Tongue (tissue), 2 donors: ENCODE results near the gene COASY. TPM values are rescaled to one million over a fixed set of nuclear protein-coding genes. Genes with fewer than 3 reads are reported as not detected.
A peak's percentile ranks its signal among the peaks of the same experiment; 100 is the strongest.
"Not testable (repeated sequence)": the region's sequence is repeated elsewhere in the genome, so short reads cannot be mapped to it uniquely, and the experiment has no call there.

Experiments used
- DNase-seq: peaks from one replicate; pipeline ENCODE4 v3.0.0-alpha.2; 2015
- total RNA-seq: library from RNA; depleted of rRNA; stranded (reverse); fragments of >200 nt; gene quantifications from one replicate; pipeline ENCODE4 v1.2.3, GENCODE V29; 2014

COASY gene
- total RNA-seq, 1 donor from 2014 or later = 20.4 TPM

GRCh38 chr17:42531455-42532354, 30.2 kb upstream of the COASY start:
- peak; percentile 71 for DNase-seq

DNA sequence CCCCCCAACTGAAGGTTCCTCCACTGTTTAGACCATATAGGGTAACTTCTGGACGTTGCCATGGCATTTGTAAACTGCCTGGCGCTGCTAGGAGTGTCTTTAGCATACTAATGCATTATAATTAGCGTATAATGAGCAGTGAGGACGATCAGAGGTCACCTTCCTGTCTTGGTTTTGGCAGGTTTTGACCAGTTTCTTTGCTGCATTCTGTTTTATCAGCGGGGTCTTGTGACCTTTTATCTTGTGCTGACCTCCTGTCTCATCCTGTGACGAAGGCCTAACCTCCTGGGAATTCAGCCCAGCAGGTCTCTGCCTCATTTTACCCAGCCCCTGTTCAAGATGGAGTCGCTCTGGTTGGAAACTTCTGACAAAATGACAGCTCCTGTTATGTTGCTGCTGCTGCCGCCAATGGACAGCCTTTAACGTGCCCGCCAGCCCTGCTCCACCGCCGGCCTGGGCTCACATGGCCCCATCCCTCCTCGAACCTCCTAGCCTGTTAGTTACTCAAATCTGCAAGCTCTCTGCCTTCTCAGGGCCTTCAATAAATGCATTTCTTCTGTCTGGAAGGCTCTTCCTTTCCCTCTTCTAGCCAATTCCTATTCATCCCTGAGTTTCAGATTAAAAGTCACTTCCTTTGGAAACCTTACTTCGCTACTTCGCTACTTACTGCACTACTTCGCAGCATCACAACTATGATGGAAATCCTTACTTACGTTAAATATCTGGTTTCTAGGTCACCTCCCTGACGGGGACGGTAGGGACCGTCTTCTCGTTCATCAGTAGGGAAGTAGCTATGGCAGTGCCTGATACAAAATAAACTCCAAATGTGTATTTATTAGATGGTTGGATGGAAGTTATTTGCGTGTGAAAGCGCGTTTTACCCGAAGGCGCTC, 26.5 kb upstream of the COASY start:
- peak; percentile 29 for DNase-seq

DNA sequence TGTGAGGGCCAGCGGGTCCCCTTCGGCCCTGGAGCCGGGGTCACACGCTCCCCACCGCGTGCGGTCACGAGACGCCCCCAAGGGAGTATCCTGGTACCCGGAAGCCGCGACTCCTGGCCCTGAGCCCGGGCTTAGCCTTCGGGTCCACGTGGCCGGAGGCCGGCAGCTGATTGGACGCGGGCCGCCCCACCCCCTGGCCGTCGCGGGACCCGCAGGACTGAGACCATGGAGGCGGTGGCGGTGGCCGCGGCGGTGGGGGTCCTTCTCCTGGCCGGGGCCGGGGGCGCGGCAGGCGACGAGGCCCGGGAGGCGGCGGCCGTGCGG, 25.9 kb upstream of the COASY start, which contains the start of gene NAGLU:
Gene NAGLU, plus strand, starts transcription at position 194 of the 324 bp plus-strand sequence. Its CDS starts 32 bp downstream, at position 226.
- peak; percentile 97 for DNase-seq

DNA sequence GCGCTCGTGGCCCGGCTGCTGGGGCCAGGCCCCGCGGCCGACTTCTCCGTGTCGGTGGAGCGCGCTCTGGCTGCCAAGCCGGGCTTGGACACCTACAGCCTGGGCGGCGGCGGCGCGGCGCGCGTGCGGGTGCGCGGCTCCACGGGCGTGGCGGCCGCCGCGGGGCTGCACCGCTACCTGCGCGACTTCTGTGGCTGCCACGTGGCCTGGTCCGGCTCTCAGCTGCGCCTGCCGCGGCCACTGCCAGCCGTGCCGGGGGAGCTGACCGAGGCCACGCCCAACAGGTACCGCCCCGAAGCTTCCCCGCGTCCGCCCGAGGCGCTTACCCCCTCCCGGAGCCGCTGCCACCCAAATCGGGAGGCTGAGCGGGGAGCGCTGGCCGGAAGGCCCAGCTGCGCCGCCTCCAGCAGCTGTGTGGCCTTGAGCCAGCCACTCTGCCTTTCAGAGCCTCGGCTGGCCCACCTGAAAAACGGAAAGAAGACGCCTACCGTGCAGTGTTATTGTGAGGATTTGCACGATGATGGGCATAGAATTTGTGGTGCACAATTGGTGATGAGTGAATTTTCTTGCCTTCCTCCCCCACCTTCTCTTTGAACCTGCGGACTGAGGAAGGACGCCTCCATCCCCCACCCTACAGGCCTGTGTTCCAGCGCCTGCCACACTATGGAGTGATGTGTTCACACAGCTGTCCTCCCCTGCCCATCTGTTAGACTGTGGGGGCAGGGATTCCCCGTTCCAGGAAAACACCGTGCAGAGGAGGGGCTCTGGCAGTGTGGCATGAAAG, 25.4 kb upstream of the COASY start:
- DNase-seq = peak; percentile 96

GRCh38 chr17:42537156-42537805, 24.7 kb upstream of the COASY start:
- DNase-seq = no peak

DNA sequence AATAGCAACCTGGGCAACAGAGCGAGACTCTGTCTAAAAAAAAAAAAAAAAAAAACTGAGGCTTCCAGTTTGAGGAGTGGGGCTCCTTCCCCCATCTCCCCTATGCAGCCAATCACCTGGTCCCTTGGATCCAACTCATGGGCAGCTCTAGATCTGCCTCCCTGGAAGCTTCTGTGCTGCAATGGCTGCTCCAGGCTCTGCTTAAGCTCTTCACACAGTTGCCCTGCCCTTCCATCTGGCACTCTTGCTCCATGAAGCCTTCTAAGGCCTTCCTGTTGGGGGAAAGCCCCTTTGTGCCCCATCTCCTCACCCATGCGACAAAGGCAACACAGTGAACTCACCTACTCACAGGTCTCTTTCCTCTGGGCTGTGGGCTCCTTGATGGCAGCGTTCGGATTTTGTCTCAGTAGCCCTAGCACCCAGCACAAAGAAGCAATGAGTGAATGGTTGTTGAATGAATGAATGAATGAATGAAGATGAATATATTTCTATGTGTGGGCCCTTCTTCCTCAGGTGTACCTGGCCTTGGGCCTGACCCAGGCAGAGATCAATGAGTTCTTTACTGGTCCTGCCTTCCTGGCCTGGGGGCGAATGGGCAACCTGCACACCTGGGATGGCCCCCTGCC, 24.0 kb upstream of the COASY start:
- no peak for DNase-seq

DNA sequence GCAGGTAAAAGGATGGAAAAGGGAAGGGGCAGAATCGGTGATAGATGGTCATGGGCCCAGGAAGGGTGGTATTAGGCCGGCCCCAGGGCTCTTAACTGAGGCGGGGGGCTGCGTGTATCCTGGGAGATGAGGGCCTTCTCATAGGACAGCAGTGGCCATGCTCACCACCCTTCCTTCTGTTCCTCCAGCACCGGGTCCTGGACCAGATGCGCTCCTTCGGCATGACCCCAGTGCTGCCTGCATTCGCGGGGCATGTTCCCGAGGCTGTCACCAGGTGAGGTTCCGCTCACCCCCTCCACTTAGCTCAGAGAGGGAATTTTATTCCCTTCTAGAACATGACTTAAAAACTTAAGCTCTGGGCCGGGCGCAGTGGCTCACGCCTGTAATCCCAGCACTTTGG, 23.5 kb upstream of the COASY start:
- DNase-seq = no peak

GRCh38 chr17:42540558-42540957, 21.4 kb upstream of the COASY start:
- not testable (repeated sequence) for DNase-seq

DNA sequence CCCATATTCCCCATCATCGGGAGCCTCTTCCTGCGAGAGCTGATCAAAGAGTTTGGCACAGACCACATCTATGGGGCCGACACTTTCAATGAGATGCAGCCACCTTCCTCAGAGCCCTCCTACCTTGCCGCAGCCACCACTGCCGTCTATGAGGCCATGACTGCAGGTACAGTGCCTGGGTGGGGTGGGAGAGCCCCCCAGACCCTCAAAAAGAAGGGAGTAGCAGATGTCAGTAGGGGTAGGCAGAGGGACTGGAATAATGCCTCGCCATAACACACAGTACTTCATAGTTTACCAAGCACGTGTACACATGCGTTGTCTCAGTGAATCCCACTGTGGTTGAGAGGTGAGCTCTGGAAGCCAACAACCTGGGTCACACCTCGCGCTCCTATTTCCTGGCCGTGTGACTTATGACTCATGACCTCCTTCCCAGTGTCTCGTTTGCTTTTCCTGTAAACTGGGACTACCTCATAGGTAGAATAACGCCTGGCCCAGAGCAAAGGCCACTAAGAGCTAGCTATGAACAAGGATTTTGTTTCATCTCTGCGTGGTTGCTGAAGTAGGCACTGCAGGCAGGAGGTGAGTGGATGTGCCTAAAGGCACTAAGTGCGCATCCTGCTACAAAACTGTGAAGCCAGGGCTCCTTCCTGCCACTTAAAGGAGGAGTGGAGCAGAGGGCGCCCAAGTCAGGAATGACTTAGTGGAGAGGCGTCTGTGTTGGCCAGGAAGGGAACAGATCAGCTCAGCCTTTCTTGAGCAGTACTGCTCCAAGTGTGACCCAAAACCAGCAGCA, 20.7 kb upstream of the COASY start:
- no peak for DNase-seq

DNA sequence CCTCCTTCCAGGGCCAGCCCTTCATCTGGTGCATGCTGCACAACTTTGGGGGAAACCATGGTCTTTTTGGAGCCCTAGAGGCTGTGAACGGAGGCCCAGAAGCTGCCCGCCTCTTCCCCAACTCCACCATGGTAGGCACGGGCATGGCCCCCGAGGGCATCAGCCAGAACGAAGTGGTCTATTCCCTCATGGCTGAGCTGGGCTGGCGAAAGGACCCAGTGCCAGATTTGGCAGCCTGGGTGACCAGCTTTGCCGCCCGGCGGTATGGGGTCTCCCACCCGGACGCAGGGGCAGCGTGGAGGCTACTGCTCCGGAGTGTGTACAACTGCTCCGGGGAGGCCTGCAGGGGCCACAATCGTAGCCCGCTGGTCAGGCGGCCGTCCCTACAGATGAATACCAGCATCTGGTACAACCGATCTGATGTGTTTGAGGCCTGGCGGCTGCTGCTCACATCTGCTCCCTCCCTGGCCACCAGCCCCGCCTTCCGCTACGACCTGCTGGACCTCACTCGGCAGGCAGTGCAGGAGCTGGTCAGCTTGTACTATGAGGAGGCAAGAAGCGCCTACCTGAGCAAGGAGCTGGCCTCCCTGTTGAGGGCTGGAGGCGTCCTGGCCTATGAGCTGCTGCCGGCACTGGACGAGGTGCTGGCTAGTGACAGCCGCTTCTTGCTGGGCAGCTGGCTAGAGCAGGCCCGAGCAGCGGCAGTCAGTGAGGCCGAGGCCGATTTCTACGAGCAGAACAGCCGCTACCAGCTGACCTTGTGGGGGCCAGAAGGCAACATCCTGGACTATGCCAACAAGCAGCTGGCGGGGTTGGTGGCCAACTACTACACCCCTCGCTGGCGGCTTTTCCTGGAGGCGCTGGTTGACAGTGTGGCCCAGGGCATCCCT, 18.5 kb upstream of the COASY start:
- DNase-seq = peak; percentile 64

- no peak for DNase-seq
Observed at GRCh38 chr17:42544874-42545283, 17.1 kb upstream of the COASY start.

GRCh38 chr17:42545755-42546505, 16.0 kb upstream of the COASY start:
- DNase-seq = not testable (repeated sequence)

GRCh38 chr17:42547001-42547461, 14.9 kb upstream of the COASY start:
- no peak for DNase-seq

DNA sequence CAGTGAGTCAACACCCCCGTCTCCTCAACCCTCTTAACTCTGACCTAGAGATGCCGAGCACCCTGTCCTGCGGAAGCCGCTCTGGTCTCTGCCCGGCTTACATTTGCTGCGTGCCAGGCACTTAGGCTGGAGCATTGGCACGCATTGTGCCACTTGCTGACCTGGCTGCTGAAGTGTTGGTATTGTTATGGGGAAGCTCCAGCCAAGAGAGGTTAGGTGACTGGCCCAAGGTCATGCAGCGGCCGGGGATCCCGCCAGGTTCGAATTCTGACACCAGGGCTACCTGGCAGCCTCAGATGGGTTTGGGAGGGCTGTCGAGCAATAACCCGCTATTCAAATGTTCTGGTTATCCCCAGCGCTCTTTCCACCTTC, 14.3 kb upstream of the COASY start:
- DNase-seq = no peak

DNA sequence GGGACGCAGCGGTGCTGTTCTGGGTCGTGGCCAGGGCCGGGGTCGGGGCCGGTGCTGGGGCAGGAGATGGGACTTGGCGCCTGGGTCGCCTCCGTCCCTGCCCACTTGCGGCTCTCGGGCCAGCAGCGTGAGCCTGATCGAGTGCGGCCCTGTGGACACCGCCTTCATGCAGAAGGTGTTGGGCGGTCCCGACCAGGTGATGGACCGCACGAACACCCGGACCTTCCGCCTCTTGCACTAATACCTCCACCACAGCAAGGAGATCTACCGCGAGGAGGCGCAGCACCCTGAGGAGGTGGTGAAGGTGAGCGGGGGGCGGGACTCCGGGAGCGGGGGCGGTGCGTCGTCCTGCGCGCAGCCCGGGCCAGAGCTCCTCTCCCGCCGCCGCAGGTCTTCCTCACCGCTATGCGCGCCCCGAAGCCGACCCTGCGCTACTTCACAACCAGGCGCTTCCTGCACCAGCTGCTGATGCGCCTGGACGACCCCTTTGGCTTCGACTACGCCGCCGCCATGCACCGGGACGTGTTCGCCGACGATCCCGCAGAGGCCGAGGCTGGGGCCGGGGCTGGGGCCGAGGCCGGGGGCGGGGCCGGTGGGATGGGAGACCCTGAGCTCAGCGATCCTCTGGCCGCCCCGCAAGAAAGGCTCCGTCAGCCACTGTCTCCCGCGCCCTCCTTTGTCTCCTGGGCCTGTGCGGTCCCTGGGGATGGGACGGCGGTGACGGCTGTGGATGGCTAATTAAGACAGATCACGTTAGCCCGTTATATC, 13.7 kb upstream of the COASY start:
- peak; percentile 75 for DNase-seq

DNA sequence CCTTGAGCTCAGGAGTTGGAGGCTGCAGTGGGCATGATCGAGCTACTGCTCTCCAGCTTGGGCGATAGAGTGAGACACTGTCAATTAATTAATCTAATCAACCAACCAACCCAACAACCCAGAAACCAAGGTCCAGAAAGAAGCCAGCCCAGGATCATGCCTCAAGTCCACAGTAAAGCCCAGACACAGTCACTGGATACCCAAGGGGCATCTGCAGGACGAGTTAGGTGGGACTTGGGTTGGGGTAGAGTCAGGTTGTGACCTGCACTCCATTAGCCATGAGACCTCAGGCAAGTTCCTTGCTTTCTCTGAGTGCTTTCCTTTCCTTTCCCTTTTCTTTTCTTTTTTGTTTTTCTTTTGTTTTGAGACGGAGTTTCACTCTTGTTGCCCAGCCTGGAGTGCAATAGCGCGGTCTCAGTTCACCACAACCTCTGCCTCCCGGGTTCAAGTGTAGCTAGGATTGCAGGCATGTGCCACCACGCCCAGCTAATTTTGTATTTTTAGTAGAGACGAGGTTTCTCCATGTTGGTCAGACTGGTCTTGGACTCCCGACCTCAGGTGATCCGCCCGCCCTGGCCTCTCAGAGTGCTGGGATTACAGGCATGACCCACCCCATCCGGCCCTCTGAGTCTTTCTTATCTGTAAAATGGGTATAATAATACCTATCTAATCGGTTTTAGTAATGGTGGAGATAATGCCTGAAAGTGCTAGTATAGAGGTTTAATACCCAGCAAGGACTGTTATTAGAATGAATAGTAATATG, 12.8 kb upstream of the COASY start:
- no peak for DNase-seq

GRCh38 chr17:42552736-42553135, 9.2 kb upstream of the COASY start, which contains the start of gene HSD17B1:
Gene HSD17B1 (plus strand): TSS chr17:42552923. CDS start chr17:42552934, 11 bp downstream.
- not testable (repeated sequence) for DNase-seq
